GM18873 (cell line): ENCODE measurements around the gene RNF11.
"Not testable (repeated sequence)": the region's sequence is repeated elsewhere in the genome, so short reads cannot be mapped to it uniquely, and the experiment has no call there.

Experiments
- ATAC-seq: cut with Tn5 transposase; IDR thresholded peaks from one replicate; pipeline ENCODE4 v1.9.1; 2021; ENCODE audit warnings: mild to moderate bottlenecking, moderate library complexity, moderate number of reproducible peaks; ENCODE audit not compliant: unreplicated experiment, low FRiP score

Gene RNF11, protein sequence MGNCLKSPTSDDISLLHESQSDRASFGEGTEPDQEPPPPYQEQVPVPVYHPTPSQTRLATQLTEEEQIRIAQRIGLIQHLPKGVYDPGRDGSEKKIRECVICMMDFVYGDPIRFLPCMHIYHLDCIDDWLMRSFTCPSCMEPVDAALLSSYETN

DNA sequence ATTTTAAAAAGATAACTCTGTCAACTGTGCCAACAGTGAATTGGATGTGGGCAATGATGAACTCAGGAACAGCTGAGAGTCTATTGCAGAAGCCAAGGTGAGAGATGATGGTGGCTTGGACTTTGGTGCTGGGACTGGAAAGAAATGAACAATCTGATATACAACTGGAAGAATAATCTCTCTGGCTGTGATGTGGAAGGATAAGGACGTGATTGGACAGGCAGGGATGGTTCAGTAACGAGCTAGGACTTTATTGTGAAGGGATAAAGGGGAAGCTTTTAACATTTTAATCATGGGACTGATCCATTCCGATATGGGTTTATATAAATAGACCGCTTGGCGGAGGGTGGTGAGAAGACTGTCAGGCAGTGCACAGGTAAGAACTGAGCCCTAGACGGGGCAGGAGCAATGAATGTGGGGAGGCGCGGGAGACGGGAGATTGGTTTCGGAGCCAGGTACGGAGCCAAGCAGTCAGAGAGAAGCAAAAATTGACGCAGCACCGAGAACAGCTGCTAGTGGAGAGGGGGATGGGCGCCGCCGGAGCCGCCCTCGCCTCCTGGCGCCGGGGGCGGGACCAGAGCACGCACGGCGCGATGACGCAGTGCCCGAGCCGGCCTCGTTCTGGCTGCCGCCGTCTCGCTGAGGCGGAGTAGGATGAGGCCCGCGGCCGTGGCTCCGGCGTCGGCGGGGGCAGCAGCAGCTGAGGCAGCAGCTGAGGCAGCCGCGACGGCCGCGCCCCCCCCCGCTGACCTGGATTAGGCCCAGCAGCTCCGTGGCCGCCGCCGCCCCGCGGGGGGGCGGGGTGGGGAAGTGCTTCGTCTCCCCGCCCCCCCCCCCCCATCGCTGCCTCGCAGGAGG, at the start of gene RNF11:
Gene RNF11, plus strand, starts transcription at position 601 of the 858 bp plus-strand sequence. CDS start 484 bp downstream, outside the sequence.
- peak; percentile 70 for ATAC-seq

DNA sequence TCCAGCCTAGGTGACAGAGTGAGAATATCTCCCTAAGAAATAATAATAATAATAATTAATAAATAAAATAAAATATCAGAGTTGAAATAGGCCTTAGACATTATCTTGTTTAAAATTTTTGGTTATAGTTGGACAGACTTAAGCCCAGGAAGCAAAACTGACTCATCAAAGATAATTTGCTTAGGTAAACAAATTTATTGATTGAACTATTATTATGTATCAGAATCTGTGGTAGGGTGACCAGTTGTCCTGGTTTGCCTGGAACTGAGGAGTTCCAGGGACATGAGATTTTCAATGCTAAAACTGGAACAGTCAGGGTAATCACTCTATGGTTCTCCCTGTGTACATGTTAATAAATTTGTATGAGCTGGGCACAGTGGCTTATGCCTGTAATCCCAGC, 47.8 kb upstream of the RNF11 start:
- no peak for ATAC-seq

GRCh38 chr1:51189421-51190073, 46.5 kb upstream of the RNF11 start:
- ATAC-seq, result no peak

- no peak for ATAC-seq
These were observed 45.1 kb upstream of the RNF11 start for GRCh38 chr1:51190961-51191360.

- ATAC-seq, result no peak
These were observed 43.7 kb upstream of the RNF11 start for GRCh38 chr1:51192213-51192843.

DNA sequence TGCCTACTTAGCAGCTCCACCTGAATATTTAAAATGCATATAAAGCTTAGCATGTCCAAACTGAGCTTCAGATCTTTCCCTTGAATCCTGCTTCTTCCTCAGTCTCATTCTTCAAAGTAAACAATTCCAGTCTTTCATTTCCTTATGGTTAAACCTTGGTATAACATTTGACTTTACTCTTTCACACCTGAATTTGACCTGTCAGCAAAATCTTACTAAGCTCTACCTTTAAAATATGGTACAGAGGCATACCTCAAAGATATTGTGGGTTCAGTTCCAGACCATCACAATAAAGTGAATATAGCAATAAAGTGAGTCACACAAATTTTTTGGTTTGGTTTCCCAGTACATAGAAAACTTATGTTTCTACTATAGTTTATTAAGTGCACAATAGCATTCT, 42.5 kb upstream of the RNF11 start:
- no peak for ATAC-seq

GRCh38 chr1:51203121-51203873, 32.8 kb upstream of the RNF11 start:
- ATAC-seq, result peak; percentile 74

DNA sequence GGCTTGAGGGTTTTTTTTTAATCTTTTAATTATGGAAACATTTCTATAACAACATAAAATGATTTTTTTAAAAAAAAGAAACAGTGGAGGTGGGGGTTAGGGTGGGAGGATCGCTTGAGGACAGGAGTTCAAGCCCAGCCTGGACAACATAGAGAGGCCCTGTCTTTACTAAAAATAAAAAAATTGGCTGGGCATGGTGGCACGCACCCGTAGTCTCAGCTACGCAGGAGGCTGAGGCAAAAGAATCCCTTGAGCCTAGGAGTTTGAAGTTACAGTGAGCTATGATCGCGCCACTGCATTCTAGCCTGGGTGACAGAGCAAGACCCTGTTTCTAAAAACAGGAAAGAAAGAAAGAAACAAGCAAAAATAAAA, 32.2 kb upstream of the RNF11 start:
- no peak for ATAC-seq

- ATAC-seq, result no peak
These were observed 26.0 kb upstream of the RNF11 start for GRCh38 chr1:51210055-51210454.

DNA sequence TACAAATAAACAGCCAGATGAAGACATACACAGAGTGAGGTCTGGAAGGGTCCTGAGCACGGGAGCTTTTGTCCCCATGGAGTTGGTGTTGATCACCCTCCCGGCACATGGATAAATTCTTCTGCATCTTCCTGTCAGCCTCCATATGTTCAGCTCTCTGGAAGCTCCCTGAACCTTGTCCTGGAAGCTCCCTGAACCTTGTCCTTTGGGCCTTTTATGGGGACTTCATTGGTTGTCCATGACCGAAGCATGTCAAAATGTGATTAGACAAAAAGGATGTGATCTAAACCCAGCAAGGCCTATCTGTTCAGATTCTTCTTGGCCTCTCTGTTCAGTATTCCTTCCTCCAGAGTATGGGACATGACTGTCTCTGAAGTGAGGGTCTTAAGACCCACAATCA, 25.4 kb upstream of the RNF11 start:
- ATAC-seq, result no peak

GRCh38 chr1:51214615-51215131, 21.4 kb upstream of the RNF11 start:
- ATAC-seq, result no peak

- ATAC-seq, result no peak
These were observed 20.9 kb upstream of the RNF11 start for GRCh38 chr1:51215169-51215568.

DNA sequence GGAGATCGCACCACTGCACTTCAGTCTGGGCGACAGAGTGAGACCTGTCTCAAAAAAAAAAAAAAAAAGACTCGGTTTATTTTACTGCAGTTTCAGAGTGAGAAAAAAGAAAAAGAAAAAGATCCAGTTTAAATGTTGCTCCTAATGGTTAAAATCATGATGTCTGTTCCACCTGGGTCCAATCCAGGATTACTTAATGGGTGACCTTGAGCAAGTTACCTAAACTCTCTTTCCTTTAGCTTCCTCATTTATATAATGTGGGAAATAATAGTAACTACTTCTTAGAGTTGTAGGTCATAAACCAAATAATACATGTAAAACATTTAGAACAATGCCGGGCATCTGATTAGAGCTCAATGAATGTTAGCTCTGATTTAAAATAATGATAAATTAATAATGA, 19.4 kb upstream of the RNF11 start:
- ATAC-seq, result no peak

DNA sequence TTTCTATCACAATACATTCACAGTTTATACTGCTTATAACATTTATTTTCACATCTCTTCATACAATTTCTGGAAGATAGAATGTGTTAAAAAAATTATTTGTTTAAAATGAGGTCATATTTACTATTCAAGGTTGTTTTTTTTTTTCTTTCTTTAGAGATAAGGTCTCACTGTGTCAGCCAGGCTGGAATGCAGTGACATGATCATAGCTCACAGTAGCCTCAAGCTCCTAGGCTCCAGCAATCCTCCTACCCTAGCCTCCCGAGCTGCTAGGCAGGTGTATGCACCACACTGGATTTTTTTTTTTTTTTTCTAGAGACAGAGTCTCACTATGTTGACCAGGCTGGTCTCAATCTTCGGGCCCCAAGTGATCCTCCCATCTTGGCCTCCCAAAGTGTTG, 19.0 kb upstream of the RNF11 start:
- ATAC-seq, result no peak

DNA sequence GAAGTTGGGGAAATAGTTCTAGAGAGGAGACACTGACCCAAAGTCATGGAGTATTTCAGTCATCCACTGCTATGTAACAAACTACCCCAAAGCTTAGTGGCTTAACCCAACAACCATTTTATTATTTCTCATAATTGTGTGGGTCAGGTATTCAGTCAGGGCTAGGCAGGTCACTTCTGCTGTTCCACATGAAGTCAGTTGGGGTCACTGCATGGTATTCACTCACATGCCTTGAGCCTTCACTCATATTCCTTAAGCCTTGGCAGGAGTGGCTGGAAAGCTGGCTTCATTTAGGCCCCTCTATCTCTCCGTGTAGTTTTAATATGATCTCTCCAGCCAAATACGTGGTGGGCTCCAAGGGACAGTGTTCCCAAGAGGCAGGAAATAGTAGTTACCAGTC, 17.5 kb upstream of the RNF11 start:
- ATAC-seq, result no peak

- ATAC-seq, result no peak
These were observed 17.1 kb upstream of the RNF11 start for GRCh38 chr1:51219022-51219421.

GRCh38 chr1:51221529-51221928, 14.5 kb upstream of the RNF11 start:
- not testable (repeated sequence) for ATAC-seq

GRCh38 chr1:51222136-51222787, 13.8 kb upstream of the RNF11 start:
- no peak for ATAC-seq

- no peak for ATAC-seq
These were observed 13.3 kb upstream of the RNF11 start for GRCh38 chr1:51222809-51223208.

DNA sequence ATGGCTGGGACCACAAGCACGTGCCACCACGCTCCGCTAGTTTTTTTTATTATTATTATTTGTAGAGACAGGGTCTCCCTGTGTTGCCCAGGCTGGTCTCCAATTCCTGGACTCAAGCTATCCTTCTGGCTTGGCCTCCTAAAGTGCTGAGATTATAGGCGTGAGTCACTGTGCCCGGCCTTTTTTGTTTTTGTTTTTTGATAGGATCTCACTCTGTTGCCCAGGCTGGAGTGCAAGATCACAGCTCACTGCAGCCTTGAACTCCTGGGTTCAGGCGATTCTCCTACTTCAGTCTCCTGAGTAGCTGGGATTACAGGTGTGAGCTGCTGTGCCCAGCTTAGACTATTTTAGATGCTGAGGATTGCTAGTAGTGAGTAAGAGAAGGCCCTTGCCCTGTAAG, 11.8 kb upstream of the RNF11 start:
- ATAC-seq, result no peak
